GM19328 (cell line): ENCODE data around the gene MITD1.
"Not testable (repeated sequence)": the region's sequence is repeated elsewhere in the genome, so short reads cannot be mapped to it uniquely, and the experiment has no call there.

Source experiments
- ATAC-seq: cut with Tn5 transposase; IDR thresholded peaks from one replicate; pipeline ENCODE4 v1.9.1; 2021; ENCODE audit warnings: mild to moderate bottlenecking, moderate library complexity; ENCODE audit not compliant: unreplicated experiment

Gene MITD1

GRCh38 chr2:99180755-99181623 is at the start of gene MITD1, which contains the start of gene MRPL30:
MITD1 (minus strand) TSS chr2:99181058; CDS start chr2:99180981, 77 bp downstream.
MRPL30 (plus strand) TSS chr2:99181184; CDS start chr2:99186204, 5,020 bp downstream.
- ATAC-seq: peak; percentile 94

DNA sequence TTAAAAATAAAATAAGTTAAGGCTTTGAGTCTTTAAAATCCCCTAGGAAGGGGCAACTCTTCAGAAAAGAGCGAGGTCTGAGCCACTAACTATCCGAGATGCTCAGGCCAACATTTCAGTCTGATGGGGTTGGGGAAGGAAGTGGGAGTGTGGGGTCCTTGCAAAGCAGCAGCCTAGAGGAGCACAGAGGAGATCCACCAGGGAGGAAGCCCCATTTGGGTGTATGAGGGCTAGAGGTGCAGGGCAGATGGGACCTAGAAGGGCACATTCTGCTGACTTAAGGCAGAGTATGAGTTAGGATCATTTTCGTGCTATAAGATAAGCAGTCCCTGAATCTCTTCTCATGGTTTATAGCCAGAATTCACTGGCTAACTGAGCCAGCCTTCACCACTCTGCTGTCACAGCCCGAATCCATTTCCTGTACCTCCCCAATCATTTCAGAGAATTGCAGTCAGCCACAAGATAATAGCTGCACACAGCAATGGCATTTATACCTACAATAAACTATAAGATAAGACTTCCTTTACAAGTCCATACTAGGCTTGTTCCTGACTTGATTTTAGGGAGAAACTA is 37.2 kb upstream of the MITD1 start:
- ATAC-seq: no peak

DNA sequence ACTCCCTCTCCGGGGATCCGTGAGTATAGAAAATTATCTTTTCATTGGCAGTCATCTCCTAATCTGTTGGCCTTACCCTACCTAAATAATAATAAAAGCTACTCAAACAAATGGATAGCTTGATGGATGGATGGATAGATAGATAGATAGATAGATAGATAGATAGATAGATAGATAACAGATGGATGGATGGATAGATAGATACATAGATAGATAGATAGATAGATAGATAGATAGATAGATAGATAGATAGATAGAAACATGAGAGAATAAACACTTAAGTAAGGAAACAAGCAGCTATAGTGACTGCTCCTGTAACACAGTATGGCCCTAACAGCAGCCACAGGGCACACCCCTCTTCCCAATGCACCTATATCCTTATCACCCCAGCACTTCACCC is 35.2 kb upstream of the MITD1 start:
- ATAC-seq: no peak

- no peak for ATAC-seq
These were observed 24.6 kb upstream of the MITD1 start for GRCh38 chr2:99205491-99205890.

DNA sequence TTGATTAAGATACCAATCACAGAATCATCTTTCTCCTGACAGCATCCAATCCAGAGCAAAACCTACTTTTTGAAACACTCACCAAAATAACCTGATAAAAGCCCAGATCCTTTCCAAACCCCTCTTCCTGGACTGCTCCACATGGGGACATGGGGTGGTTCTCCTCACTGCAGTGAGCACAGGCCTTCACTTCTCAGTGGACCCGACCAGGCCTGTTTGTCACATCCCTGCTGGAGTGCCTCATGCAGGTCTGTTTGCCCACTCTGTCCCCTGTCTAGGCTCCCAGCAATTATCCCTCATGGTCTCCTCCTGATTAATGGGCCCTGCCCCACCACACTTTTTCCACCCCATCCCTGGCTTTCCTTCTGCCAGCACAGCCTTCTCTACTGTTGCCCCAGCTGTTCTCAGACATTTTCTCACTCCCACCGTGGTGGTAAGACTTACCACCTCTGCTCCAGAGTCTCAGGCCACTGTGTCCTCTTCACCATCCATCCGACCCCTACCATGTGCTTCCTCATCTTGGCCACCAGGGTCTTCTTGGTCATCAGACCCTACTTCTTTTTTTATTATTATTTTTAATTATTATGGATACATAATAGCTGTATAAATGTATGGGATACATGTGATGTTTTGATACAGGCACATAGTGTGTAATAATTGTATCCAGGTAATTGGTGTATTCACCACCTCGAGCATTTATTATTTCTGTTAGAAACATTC is 21.3 kb upstream of the MITD1 start:
- no peak for ATAC-seq

DNA sequence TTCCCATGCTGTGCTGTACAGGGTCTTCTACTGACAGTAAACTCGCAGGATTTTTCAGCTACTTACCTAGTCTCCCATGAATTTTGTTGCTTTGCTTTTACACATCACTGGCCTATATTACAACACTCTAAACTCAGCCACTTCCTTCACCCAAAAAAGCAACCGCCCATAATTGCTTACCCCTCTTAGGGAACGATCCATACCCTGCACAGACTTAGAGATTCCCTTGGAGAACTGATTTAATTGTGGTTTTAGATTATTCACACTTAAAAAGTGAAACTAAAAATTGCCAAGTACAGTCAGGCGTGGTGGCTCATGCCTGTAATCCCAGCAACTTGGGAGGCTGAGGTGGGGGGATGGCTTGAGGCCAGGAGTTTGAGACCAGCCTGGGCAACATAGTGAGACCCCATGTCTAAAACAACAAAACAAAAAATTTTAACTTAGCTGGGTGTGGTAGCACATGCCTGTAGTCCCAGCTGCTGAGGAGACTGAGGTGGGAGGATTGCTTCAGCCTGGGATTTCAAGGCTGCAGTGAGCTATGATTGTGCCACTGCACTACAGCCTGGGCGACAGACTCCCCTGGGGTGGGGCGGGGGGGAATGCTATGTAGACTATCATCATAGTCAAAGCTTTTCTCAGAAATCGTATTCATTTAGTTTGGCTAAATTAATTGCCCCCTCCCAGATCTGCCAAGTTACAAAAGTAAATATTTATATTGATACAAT is 19.4 kb upstream of the MITD1 start:
- no peak for ATAC-seq

- ATAC-seq: no peak
These were observed 17.4 kb upstream of the MITD1 start for GRCh38 chr2:99198103-99198841.

DNA sequence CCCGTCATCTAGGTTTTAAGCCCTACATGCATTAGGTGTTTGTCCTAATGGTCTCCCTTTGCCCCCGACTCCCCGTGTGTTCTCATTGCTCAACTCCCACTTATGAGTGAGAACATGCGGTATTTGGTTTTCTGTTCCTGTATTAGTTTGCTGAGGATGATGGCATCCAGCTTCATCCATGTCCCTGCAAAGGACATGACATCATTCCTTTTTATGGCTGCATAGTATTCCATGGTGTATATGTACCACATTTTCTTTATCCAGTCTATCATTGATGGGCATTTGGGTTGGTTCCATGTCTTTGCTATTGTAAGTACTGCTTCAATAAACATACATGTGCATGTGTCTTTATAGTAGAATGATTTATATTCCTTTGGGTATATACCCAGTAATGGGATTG is 11.5 kb upstream of the MITD1 start:
- not testable (repeated sequence) for ATAC-seq

DNA sequence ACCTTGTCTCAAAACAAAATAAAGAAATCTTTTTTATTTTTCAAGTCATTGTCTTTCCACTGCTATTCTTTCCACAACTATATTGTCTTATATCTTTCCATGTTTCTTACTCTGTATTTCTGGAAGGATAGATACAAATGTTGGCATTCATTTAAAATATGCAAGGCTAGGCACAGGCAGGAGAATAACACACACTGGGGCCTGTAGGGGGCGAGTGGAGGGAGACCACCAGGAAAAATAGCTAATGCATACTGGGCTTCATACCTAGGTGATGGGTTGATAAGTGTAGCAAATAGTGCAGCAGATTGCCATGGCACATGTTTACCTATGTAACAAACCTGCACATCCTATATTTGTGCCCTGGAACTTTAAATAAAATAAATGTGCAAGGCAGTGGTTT is 9.7 kb upstream of the MITD1 start:
- ATAC-seq: no peak

- ATAC-seq: no peak
These were observed 7.5 kb upstream of the MITD1 start for GRCh38 chr2:99188357-99188756.

- no peak for ATAC-seq
These were observed 6.2 kb upstream of the MITD1 start for GRCh38 chr2:99187011-99187410.

- ATAC-seq: no peak
These were observed 4.0 kb upstream of the MITD1 start for GRCh38 chr2:99184811-99185210.

DNA sequence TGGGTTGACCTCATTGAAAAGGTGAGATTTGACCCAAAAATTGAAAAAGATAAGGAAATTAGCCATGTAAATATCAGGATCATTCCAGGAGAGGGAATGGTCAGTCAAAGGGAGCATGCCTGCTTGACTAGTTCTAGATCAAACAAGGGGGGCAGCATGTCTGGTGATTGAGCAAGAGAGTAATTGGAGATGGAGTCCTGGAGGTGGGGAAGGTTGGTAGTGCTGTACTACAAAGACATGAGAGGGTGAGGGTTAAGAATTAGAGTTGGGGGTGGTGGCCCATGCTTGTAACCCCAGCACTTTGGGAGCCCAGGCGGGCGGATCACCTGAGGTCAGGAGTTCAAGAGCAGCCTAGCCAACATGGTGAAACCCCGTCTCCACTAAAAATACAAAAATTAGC is 2.2 kb upstream of the MITD1 start:
- no peak for ATAC-seq

- no peak for ATAC-seq
These were observed 754 bp upstream of the MITD1 start for GRCh38 chr2:99181624-99182000.

- ATAC-seq: no peak
These were observed 9.3 kb downstream of the MITD1 start for GRCh38 chr2:99171377-99172140.

GRCh38 chr2:99169534-99169933 is 11.3 kb downstream of the MITD1 start:
- no peak for ATAC-seq

- no peak for ATAC-seq
These were observed 14.6 kb downstream of the MITD1 start for GRCh38 chr2:99166218-99166617.

GRCh38 chr2:99159594-99159993 is 21.3 kb downstream of the MITD1 start:
- ATAC-seq: no peak

DNA sequence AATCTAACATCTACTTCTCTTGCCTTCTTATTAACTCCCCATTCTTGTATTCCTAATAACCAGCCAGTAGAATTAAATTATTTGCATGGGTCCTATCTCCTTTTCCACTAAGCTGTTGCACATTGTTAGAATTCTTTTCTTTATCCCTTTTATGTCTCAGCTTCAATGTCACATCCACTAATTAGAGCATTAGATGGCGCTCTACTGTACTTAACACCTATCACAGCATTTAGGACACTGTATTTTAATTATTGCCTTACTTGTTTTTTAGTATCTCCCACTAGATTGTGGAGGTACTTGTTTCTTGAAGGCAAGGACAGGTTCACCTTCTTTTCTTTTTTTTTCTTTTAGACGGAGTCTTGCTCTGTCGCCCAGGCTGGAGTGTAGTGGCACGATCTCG is 22.3 kb downstream of the MITD1 start:
- ATAC-seq: no peak

GRCh38 chr2:99156891-99157290 is 24.0 kb downstream of the MITD1 start:
- no peak for ATAC-seq
